IMR-90 (cell line): ENCODE data around the gene CLDN24. TPM values are rescaled to one million over a fixed set of nuclear protein-coding genes. Genes with fewer than 3 reads are reported as not detected.

Experiments used
- ATAC-seq: fragments of 200-7000 bp; cut with Tn5 transposase; 2 replicates; pipeline ENCODE4 v1.9.1; 2020; ENCODE audit warnings: low read depth, mild to moderate bottlenecking, moderate library complexity
- BruUV-seq: library from RNA; stranded (reverse); fragments of 400-500 nt; replicated peaks from 2 replicates; lab custom pipeline; 2021; lab: Mats Ljungman, UMichigan
- CTCF ChIA-PET: fragments of 300-600 bp; formaldehyde crosslinking; extraction: SDS; loops from one replicate; lab custom pipeline; 2021; ENCODE audit warnings: antibody characterized with exemption; lab: Yijun Ruan, JAX
- POLR2A ChIA-PET: fragments of 300-600 bp; sonication (Branson Sonifier 250); formaldehyde crosslinking; loops from one replicate; lab custom pipeline; 2022; ENCODE audit warnings: antibody characterized with exemption; ENCODE audit not compliant: unreplicated experiment; lab: Charles Lee
- DNase-seq: peaks from one replicate; pipeline ENCODE4 v3.0.0; 2013
- H2AFZ ChIP-seq: replicated peaks from 2 replicates; pipeline ENCODE3; 2013; ENCODE audit warnings: low read length, mild to moderate bottlenecking; ENCODE audit not compliant: poor library complexity
- H2AK5ac ChIP-seq: 2 replicates; pipeline ENCODE4 v1.6.1; 2013; ENCODE audit warnings: low read depth, low read length, inconsistent platforms
- H2AK9ac ChIP-seq: replicated peaks from 2 replicates; pipeline ENCODE3; 2013; ENCODE audit warnings: mild to moderate bottlenecking, low read depth, low read length, moderate library complexity; ENCODE audit not compliant: poor library complexity
- H2BK120ac ChIP-seq: 2 replicates; pipeline ENCODE4 v1.6.1; 2013; ENCODE audit warnings: low read depth, low read length, inconsistent platforms
- H2BK15ac ChIP-seq: 3 replicates; pipeline ENCODE4 v1.6.1; 2013; ENCODE audit warnings: low read depth, low read length, inconsistent platforms
- H2BK20ac ChIP-seq: 2 replicates; pipeline ENCODE4 v1.6.1; 2013; ENCODE audit warnings: low read depth, mild to moderate bottlenecking, inconsistent platforms, low read length, moderate library complexity
- H2BK5ac ChIP-seq: 2 replicates; pipeline ENCODE4 v1.6.1; 2013; ENCODE audit warnings: mild to moderate bottlenecking, low read depth, low read length, inconsistent platforms; ENCODE audit not compliant: poor library complexity, severe bottlenecking
- H3K14ac ChIP-seq: replicated peaks from 2 replicates; pipeline ENCODE4 v1.6.1; 2013; ENCODE audit warnings: low read depth, low read length, inconsistent platforms
- H3K18ac ChIP-seq: 2 replicates; pipeline ENCODE4 v1.6.1; 2013; ENCODE audit warnings: low read depth, low read length, control low read depth
- H3K23ac ChIP-seq: 2 replicates; pipeline ENCODE4 v1.6.1; 2013; ENCODE audit warnings: low read depth, low read length, inconsistent platforms
- H3K27ac ChIP-seq: 2 replicates; pipeline ENCODE4 v1.5.1; 2013; ENCODE audit warnings: mild to moderate bottlenecking, control low read depth, low read length; ENCODE audit not compliant: insufficient read depth
- H3K27me3 ChIP-seq: 2 replicates; pipeline ENCODE4 v1.6.1; 2013; ENCODE audit warnings: low read length; ENCODE audit not compliant: control insufficient read depth, insufficient read depth
- H3K36me3 ChIP-seq: 2 replicates; pipeline ENCODE4 v1.6.1; 2013; ENCODE audit warnings: low read length, mixed read lengths; ENCODE audit not compliant: control insufficient read depth, insufficient read depth
- H3K4ac ChIP-seq: 2 replicates; pipeline ENCODE4 v1.6.1; 2013; ENCODE audit warnings: low read depth, low read length, inconsistent platforms
- H3K4me1 ChIP-seq: 2 replicates; pipeline ENCODE4 v1.6.1; 2013; ENCODE audit warnings: low read length, mixed read lengths; ENCODE audit not compliant: control insufficient read depth, insufficient read depth
- H3K4me2 ChIP-seq: 2 replicates; pipeline ENCODE4 v1.6.1; 2013; ENCODE audit warnings: low read depth, mild to moderate bottlenecking, control low read depth, low read length, moderate library complexity
- H3K4me3 ChIP-seq: 2 replicates; pipeline ENCODE4 v1.5.1; 2013; ENCODE audit warnings: low read depth, mild to moderate bottlenecking, control low read depth, low read length, moderate library complexity; ENCODE audit not compliant: insufficient read depth
- H3K56ac ChIP-seq: 2 replicates; pipeline ENCODE4 v1.6.1; 2013; ENCODE audit warnings: low read length, inconsistent platforms; ENCODE audit not compliant: insufficient read depth; ENCODE audit errors: extremely low read depth
- H3K79me1 ChIP-seq, 2 experiments: 2 replicates each; pipeline ENCODE4 v1.6.1; 2013; ENCODE audit warnings: low read length in 2 of 2, inconsistent platforms in 1 of 2, low read depth in 1 of 2
- H3K9ac ChIP-seq: 2 replicates; pipeline ENCODE4 v1.6.1; 2013; ENCODE audit warnings: low read depth, low read length, control low read depth
- H3K9me1 ChIP-seq: 2 replicates; pipeline ENCODE4 v1.6.1; 2013; ENCODE audit warnings: low read length, inconsistent platforms; ENCODE audit not compliant: insufficient read depth
- H3K9me3 ChIP-seq: 2 replicates; pipeline ENCODE4 v1.6.1; 2013; ENCODE audit warnings: low read length; ENCODE audit not compliant: control insufficient read depth, insufficient read depth
- H4K20me1 ChIP-seq: 2 replicates; pipeline ENCODE4 v1.6.1; 2013; ENCODE audit warnings: low read length, inconsistent platforms; ENCODE audit not compliant: insufficient read depth
- H4K5ac ChIP-seq: 2 replicates; pipeline ENCODE4 v1.6.1; 2013; ENCODE audit warnings: mild to moderate bottlenecking, low read depth, low read length, control low read depth
- H4K8ac ChIP-seq, 2 experiments: 2 replicates each; pipeline ENCODE4 v1.6.1; 2013; ENCODE audit warnings: low read depth in 2 of 2, low read length in 2 of 2, control low read depth in 1 of 2, inconsistent platforms in 1 of 2
- H4K91ac ChIP-seq: 2 replicates; pipeline ENCODE4 v1.6.1; 2013; ENCODE audit warnings: low read depth, low read length, inconsistent platforms; ENCODE audit not compliant: insufficient read depth
- CEBPB ChIP-seq: IDR thresholded peaks from 2 replicates; pipeline ENCODE4 v1.6.1; 2012; ENCODE audit warnings: low read depth, low read length, improper control_type of control experiment
- CHD1 ChIP-seq: IDR thresholded peaks from 2 replicates; pipeline ENCODE4 v1.6.1; 2012; ENCODE audit warnings: low read depth, low read length, improper control_type of control experiment
- WGBS, 2 experiments: methylation state at CpG; one replicate each; pipeline versions ENCODE4 v1.1.5 to v1.1.7; 2013; ENCODE audit warnings: missing lambda C conversion rate in 2 of 2; ENCODE audit not compliant: insufficient read length in 1 of 2; ENCODE audit errors: extremely low coverage in 2 of 2; 5-methylcytosine and 5-hydroxymethylcytosine counted together
- dilution Hi-C: fragments of 300-500 bp; cut with HindIII; formaldehyde crosslinking; loops from one replicate; pipeline ENCODE4 v1.14.3; 2018; ENCODE audit warnings: low sequenced_read_pairs; ENCODE audit not compliant: unreplicated experiment
- in situ Hi-C: fragments of 300-500 bp; cut with MboI; formaldehyde crosslinking; loops from 3 replicates; pipeline ENCODE4 v1.14.3; 2019; ENCODE audit warnings: low sequenced_read_pairs, inconsistent platforms, mixed read lengths
- intact Hi-C: fragments of 100-400 bp; cut with micrococcal nuclease; formaldehyde crosslinking; loops from 2 replicates; pipeline ENCODE4 v1.10.0; 2022
- polyA plus RNA-seq, 3 experiments: library from polyadenylated mRNA; depleted of rRNA; stranded (reverse); fragments of >200 nt; gene quantifications; 2 replicates each; pipeline ENCODE4 v1.2.3, GENCODE V29; 2012; ENCODE audit warnings: low replicate concordance in 1 of 3
- total RNA-seq: library from RNA; depleted of rRNA; stranded (reverse); fragments of >200 nt; gene quantifications from 2 replicates; pipeline ENCODE4 v1.2.3, GENCODE V29; 2012

Gene CLDN24
- total and polyA plus RNA-seq, 2 of the 4 experiments (the other 2 are of a cell fraction): not detected

DNA sequence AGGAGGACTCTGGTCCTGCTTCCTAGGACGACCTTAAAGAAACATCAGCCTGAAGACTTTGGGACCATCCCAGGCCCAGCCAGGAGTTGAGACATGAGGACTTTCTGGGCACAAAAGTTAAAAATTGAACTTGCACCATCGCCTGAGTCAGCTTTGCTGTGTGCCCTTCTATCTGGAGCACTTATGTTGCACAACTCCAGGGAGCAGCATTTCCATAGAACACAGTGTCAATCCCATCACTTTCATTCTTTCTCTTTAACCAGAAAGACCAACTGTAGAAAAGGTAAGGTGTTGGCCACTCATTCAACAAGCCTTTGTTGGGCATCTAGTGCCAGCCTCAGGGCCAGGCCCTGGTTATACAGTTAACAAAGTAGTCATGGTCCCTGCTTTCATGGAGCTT lies 8.6 kb upstream of the CLDN24 start:
- no peak overlapping the region for H3K18ac ChIP-seq
- ChIA-PET POLR2A (no interaction called here), CTCF (no interaction called here)
- no peak overlapping the region for H2BK20ac ChIP-seq
- H3K14ac ChIP-seq: no peak overlapping the region
- no peak overlapping the region for H3K23ac ChIP-seq
- peak; percentile 49 for TF ChIP-seq CEBPB
- TF ChIP-seq CHD1: no peak
- ATAC-seq (no peak), DNase-seq (no peak)
- no peak overlapping the region for H3K27ac ChIP-seq
- intact Hi-C loops: no loop called here
- no peak overlapping the region for H2AK5ac ChIP-seq
- no peak overlapping the region for H3K56ac ChIP-seq
- in situ Hi-C loops: no loop called here
- no peaks in the 10 kb centered on the region for H3K27me3 ChIP-seq
- BruUV-seq: no TSS peak
- no peak overlapping the region for H2AK9ac ChIP-seq
- no peak overlapping the region for H4K8ac ChIP-seq
- no peaks in the 10 kb centered on the region for H4K20me1 ChIP-seq
- H2BK120ac ChIP-seq: peak overlapping the region; percentile 12; the same call in 1 of the 2 replicates
- H3K9me3 ChIP-seq: peaks cover 7% of the 10 kb centered on the region
- no CpG with 5 or more reads among the region's 2 CpGs for WGBS, 2 experiments
- H4K91ac ChIP-seq: no peak overlapping the region
- H3K4ac ChIP-seq: no peak overlapping the region
- H3K36me3 ChIP-seq: no peaks in the 10 kb centered on the region
- dilution Hi-C loops: no loop called here
- H2AFZ ChIP-seq: no peak overlapping the region
- no peak overlapping the region for H4K5ac ChIP-seq
- peaks cover 3% of the 10 kb centered on the region for H3K9me1 ChIP-seq
- H2BK5ac ChIP-seq: no peak overlapping the region
- H2BK15ac ChIP-seq: no peak overlapping the region
- no peak overlapping the region for H3K9ac ChIP-seq
- H3K4me2 ChIP-seq: no peak overlapping the region
- H3K4me1 ChIP-seq: peaks cover 9% of the 10 kb centered on the region
- H3K79me1 ChIP-seq: no peaks in the 10 kb centered on the region
- H3K4me3 ChIP-seq: no peak overlapping the region
